ENCODE data around the gene LAPTM5.
"Not testable (repeated sequence)": the region's sequence is repeated elsewhere in the genome, so short reads cannot be mapped to it uniquely, and the experiment has no call there.

LAPTM5 gene

GRCh38 chr1:30757352-30758120 lies at the start of gene LAPTM5:
Gene LAPTM5, minus strand, starts transcription at chr1:30757774. Its CDS starts 29 bp downstream, at chr1:30757745.
- no peak for FAIRE-seq

GRCh38 chr1:30806381-30807317 lies 49.1 kb upstream of the LAPTM5 start:
- FAIRE-seq: no peak

- no peak for FAIRE-seq
Measured at GRCh38 chr1:30805304-30806003, 47.9 kb upstream of the LAPTM5 start.

GRCh38 chr1:30804822-30805221 lies 47.2 kb upstream of the LAPTM5 start:
- FAIRE-seq: no peak

- FAIRE-seq: no peak
Measured at GRCh38 chr1:30804352-30804751, 46.8 kb upstream of the LAPTM5 start.

GRCh38 chr1:30803562-30803961 lies 46.0 kb upstream of the LAPTM5 start:
- FAIRE-seq: no peak

- no peak for FAIRE-seq
Measured at GRCh38 chr1:30801771-30802198, 44.2 kb upstream of the LAPTM5 start.

- no peak for FAIRE-seq
Measured at GRCh38 chr1:30799233-30799511, 41.6 kb upstream of the LAPTM5 start.

GRCh38 chr1:30798389-30799232 lies 41.0 kb upstream of the LAPTM5 start:
- no peak for FAIRE-seq

GRCh38 chr1:30795026-30795425 lies 37.5 kb upstream of the LAPTM5 start:
- no peak for FAIRE-seq

- no peak for FAIRE-seq
Measured at GRCh38 chr1:30794260-30794659, 36.7 kb upstream of the LAPTM5 start.

- no peak for FAIRE-seq
Measured at GRCh38 chr1:30793209-30793608, 35.6 kb upstream of the LAPTM5 start.

- no peak for FAIRE-seq
Measured at GRCh38 chr1:30791868-30792267, 34.3 kb upstream of the LAPTM5 start.

- FAIRE-seq: no peak
Measured at GRCh38 chr1:30790850-30791778, 33.5 kb upstream of the LAPTM5 start.

- FAIRE-seq: not testable (repeated sequence)
Measured at GRCh38 chr1:30790256-30790525, 32.6 kb upstream of the LAPTM5 start.

- no peak for FAIRE-seq
Measured at GRCh38 chr1:30789388-30790255, 32.0 kb upstream of the LAPTM5 start.

- no peak for FAIRE-seq
Measured at GRCh38 chr1:30788580-30789387, 31.2 kb upstream of the LAPTM5 start.

- no peak for FAIRE-seq
Measured at GRCh38 chr1:30787856-30788495, 30.4 kb upstream of the LAPTM5 start.

- FAIRE-seq: no peak
Measured at GRCh38 chr1:30787266-30787665, 29.7 kb upstream of the LAPTM5 start.
